Natural killer cell (primary cell): ENCODE results near the gene RPL35A. TPM values are rescaled to one million over a fixed set of nuclear protein-coding genes. Genes with fewer than 3 reads are reported as not detected.

ENCODE experiments used
- ATAC-seq, 3 donors: fragments of 150-1000 bp in 2 of 3; fragments of 200-7000 bp in 1 of 3; cut with Tn5 transposase; 1 replicate in 1 of 3; 2 replicates in 2 of 3; pipeline ENCODE4 v1.10.0; 2021; ENCODE audit warnings: mild to moderate bottlenecking in 2 of 3, moderate library complexity in 2 of 3
- DNase-seq, 2 donors: peaks; one replicate each; pipeline versions ENCODE4 v3.0.0 to v3.0.0-alpha.2; 2013 to 2021; ENCODE audit warnings: mixed read lengths in 1 of 2
- H3K27ac ChIP-seq: one replicate; pipeline ENCODE4 v1.5.1; 2013; ENCODE audit warnings: mild to moderate bottlenecking, low read length
- H3K27me3 ChIP-seq: one replicate; pipeline ENCODE4 v1.6.1; 2013; ENCODE audit warnings: low read length; ENCODE audit not compliant: control insufficient read depth, insufficient read depth
- H3K36me3 ChIP-seq: one replicate; pipeline ENCODE4 v1.6.1; 2013; ENCODE audit warnings: low read length; ENCODE audit not compliant: control insufficient read depth, insufficient read depth
- H3K4me1 ChIP-seq: one replicate; pipeline ENCODE4 v1.6.1; 2013; ENCODE audit warnings: low read length; ENCODE audit not compliant: control insufficient read depth, insufficient read depth
- H3K4me3 ChIP-seq: one replicate; pipeline ENCODE4 v1.5.1; 2013; ENCODE audit warnings: low read length
- H3K9me3 ChIP-seq: one replicate; pipeline ENCODE4 v1.6.1; 2013; ENCODE audit warnings: low read length; ENCODE audit not compliant: control insufficient read depth, insufficient read depth
- H3K27ac Mint-ChIP-seq, 2 donors: one replicate each; pipeline ENCODE4 v1.8.0; 2022; ENCODE audit warnings: mild to moderate bottlenecking in 2 of 2, mixed read lengths in 2 of 2, moderate library complexity in 1 of 2
- H3K27me3 Mint-ChIP-seq, 2 donors: one replicate each; pipeline ENCODE4 v1.8.0; 2022; ENCODE audit warnings: low read depth in 2 of 2, mixed read lengths in 2 of 2
- H3K36me3 Mint-ChIP-seq: one replicate; pipeline ENCODE4 v1.8.0; 2022; ENCODE audit warnings: mixed read lengths
- H3K4me1 Mint-ChIP-seq, 2 donors: one replicate each; pipeline ENCODE4 v1.8.0; 2022; ENCODE audit warnings: mixed read lengths in 2 of 2
- H3K4me3 Mint-ChIP-seq: one replicate; pipeline ENCODE4 v1.8.0; 2022; ENCODE audit warnings: mild to moderate bottlenecking, moderate library complexity, mixed read lengths
- H3K9me3 Mint-ChIP-seq, 2 donors: one replicate each; pipeline ENCODE4 v1.8.0; 2022; ENCODE audit warnings: mixed read lengths in 2 of 2
- WGBS: methylation state at CpG from one replicate; pipeline ENCODE4 v1.1.7; 2013; ENCODE audit warnings: missing lambda C conversion rate; ENCODE audit not compliant: insufficient coverage; 5-methylcytosine and 5-hydroxymethylcytosine counted together
- intact Hi-C: fragments of 100-400 bp; cut with micrococcal nuclease; formaldehyde crosslinking; loops from one replicate; pipeline ENCODE4 v1.14.2; 2022
- total RNA-seq, 4 donors: library from RNA; stranded (reverse); fragments of 120-200 nt in 1 of 4; gene quantifications; one replicate each; pipeline versions ENCODE4 v1.2.3 to v1.2.4, GENCODE V29; 2013 to 2022
- TF ChIP-seq, protein P1 (sequence below): fragments of 200-600 bp; IDR thresholded peaks from one replicate; pipeline ENCODE4 v1.8.0; 2022; ENCODE audit warnings: antibody characterized with exemption

Gene RPL35A
- 100 to 1,000 TPM; 693 to 869 (median 848) TPM for total RNA-seq
- 1,832 TPM for total RNA-seq (2013)

DNA sequence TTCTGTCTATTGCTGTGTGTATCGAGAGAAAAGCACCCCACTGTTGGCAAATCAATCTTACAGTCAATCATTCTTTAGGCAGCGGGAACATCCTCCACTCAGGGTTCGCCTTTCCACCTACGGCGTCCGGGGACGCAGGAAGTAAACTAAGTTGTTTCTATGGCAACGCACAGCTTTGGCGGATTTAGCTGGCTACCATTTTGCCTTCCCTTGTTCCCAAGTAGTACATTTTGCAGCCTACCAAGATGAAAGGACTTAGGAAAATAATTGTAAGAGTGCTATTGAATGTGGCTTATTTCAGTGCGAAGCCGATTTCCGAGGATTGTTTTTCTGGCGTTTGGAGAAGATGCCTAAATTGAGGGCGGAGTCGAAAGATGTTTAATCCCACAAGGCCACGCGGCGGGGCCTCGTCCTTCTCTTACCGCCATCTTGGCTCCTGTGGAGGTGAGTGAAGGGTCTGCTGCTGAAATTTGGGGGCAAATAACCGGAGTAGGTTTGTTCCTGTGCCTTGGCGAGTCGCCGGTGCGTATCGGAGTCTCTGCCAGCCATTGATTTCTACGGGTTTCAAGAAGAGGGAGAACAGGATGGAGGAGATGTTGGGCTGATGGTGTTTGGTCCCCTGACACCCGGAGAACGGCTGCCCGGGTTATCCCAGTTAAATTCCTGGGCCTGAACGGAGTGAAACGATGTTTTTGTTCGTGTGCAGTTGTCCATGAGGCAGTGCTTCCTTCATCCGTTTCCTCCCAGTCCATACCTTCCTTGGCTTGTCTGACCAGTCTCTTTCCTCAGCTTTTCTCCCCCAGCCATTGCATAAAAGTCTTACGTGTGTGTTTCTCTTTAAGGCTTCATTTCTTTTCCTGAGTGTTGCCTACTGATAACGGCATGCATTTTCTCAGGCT is at the start of gene RPL35A:
Gene RPL35A (plus strand): TSS at position 413 of the 899 bp plus-strand sequence. CDS start 778 bp downstream, outside the sequence.
- peak within 1 kb of the TSS; percentile 64 for H3K4me3 ChIP-seq
- intact Hi-C loops, result loop anchor here (1.0 kb wide), 1 partner anchor 10 kb away; the partner anchor contains the start of gene LMLN
- Mint-ChIP-seq H3K9me3 (no peaks in the 10 kb centered on the region), H3K27ac (peak within 1 kb of the TSS; percentile 98 to 100), H3K36me3 (peaks cover 15% of the 10 kb centered on the region), H3K4me1 (peaks cover 33 to 42% of the 10 kb centered on the region in 2 donors), H3K27me3 (no peaks in the 10 kb centered on the region), H3K4me3 (peak within 1 kb of the TSS; percentile 97)
- TF ChIP-seq, protein P1, sequence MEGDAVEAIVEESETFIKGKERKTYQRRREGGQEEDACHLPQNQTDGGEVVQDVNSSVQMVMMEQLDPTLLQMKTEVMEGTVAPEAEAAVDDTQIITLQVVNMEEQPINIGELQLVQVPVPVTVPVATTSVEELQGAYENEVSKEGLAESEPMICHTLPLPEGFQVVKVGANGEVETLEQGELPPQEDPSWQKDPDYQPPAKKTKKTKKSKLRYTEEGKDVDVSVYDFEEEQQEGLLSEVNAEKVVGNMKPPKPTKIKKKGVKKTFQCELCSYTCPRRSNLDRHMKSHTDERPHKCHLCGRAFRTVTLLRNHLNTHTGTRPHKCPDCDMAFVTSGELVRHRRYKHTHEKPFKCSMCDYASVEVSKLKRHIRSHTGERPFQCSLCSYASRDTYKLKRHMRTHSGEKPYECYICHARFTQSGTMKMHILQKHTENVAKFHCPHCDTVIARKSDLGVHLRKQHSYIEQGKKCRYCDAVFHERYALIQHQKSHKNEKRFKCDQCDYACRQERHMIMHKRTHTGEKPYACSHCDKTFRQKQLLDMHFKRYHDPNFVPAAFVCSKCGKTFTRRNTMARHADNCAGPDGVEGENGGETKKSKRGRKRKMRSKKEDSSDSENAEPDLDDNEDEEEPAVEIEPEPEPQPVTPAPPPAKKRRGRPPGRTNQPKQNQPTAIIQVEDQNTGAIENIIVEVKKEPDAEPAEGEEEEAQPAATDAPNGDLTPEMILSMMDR, result no peak
- no peaks in the 10 kb centered on the region for H3K27me3 ChIP-seq
- H3K27ac ChIP-seq, result peak within 1 kb of the TSS; percentile 89
- H3K36me3 ChIP-seq, result peaks cover 37% of the 10 kb centered on the region
- H3K9me3 ChIP-seq, result no peaks in the 10 kb centered on the region
- H3K4me1 ChIP-seq, result peaks cover 28% of the 10 kb centered on the region
- WGBS, result under 1% methylated on average over 36 of the region's 36 CpGs
- ATAC-seq, result peak; percentile 92 to 95 (median 92)
- peak; percentile 79 to 96 for DNase-seq

GRCh38 chr3:197901626-197902025 is 48.4 kb upstream of the RPL35A start:
- Mint-ChIP-seq H3K27ac (no peak overlapping the region), H3K4me1 (peaks cover 0 to 6% of the 10 kb centered on the region in 2 donors), H3K9me3 (no peaks in the 10 kb centered on the region), H3K4me3 (no peak overlapping the region), H3K27me3 (peaks cover 0 to 2% of the 10 kb centered on the region in 2 donors), H3K36me3 (no peaks in the 10 kb centered on the region)
- Histone ChIP-seq H3K4me3 (no peak overlapping the region), H3K27me3 (no peaks in the 10 kb centered on the region), H3K9me3 (no peaks in the 10 kb centered on the region), H3K36me3 (no peaks in the 10 kb centered on the region), H3K4me1 (peaks cover 4% of the 10 kb centered on the region), H3K27ac (no peak overlapping the region)
- TF ChIP-seq, protein P1, result no peak
- ATAC-seq (no peak), DNase-seq (no peak)
- WGBS, result 92% methylated on average over 4 of the region's 4 CpGs
- intact Hi-C loops, result loop anchor here (10.0 kb wide), 1 partner anchor 183 kb away; no protein-coding TSS in a partner anchor

DNA sequence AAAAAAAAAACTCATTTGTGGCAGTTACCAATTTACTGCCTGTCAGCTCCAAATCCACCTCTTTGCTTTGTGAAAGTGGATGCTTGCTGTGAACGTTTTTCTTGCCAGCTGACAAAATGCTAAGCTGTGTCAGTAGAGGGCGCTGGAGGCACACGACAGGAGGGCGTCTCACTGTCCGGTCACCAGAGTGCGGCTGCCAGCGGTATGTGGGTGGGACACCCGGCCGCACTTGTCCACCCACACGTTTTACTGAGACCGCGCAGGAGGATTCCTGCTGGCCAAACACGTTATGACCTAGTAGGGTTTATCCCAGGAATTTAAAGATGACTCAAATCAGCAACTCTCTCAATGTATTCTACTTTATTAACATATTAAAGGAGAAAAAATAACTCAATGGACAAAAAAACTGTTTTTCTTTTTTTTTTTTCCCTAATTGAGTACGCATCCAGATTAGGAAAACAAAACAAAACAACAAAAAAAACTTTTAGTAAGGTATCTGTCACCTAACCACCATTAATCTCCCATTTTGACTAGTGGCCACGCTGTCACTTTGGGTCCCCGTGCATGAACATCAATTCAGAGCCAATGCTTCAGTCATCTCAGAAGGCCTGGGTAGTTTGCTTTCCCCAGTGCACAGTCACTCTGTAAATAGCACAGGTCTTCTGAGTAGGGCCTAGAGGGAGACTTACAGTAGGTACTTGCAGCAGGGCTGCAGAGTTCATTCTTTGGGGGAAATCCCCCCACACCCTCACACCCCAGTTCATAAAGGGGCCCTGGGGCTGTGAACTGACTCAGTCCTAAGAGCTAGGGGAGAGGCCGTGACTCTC is 43.8 kb upstream of the RPL35A start:
- WGBS, result 17% methylated on average over 16 of the region's 17 CpGs
- DNase-seq, result peak; percentile 68 to 88
- H3K27me3 ChIP-seq, result no peaks in the 10 kb centered on the region
- no peak overlapping the region for H3K4me3 ChIP-seq
- no peaks in the 10 kb centered on the region for H3K9me3 Mint-ChIP-seq
- H3K4me1 ChIP-seq, result peaks cover 4% of the 10 kb centered on the region
- H3K27ac ChIP-seq, result no peak overlapping the region
- H3K27me3 Mint-ChIP-seq, result peaks cover 0 to 2% of the 10 kb centered on the region in 2 donors
- H3K36me3 ChIP-seq, result no peaks in the 10 kb centered on the region
- H3K9me3 ChIP-seq, result no peaks in the 10 kb centered on the region
- no peaks in the 10 kb centered on the region for H3K36me3 Mint-ChIP-seq
- intact Hi-C loops, result loop anchor here (1.0 to 10.0 kb wide), 2 partner anchors 37 to 179 kb away; no protein-coding TSS in a partner anchor
- H3K4me1 Mint-ChIP-seq, result peaks cover 0 to 6% of the 10 kb centered on the region in 2 donors
- TF ChIP-seq, protein P1, result peak; percentile 95
- H3K4me3 Mint-ChIP-seq, result no peak overlapping the region
- peak overlapping the region in 1 of 2 donors; percentile 13 for H3K27ac Mint-ChIP-seq
- ATAC-seq, result peak; percentile 88 to 91 (median 89)
